GM19468 (cell line): ENCODE data around the gene NUFIP2.
"Not testable (repeated sequence)": the region's sequence is repeated elsewhere in the genome, so short reads cannot be mapped to it uniquely, and the experiment has no call there.

Source experiments
- ATAC-seq: cut with Tn5 transposase; IDR thresholded peaks from one replicate; pipeline ENCODE4 v1.9.1; 2021; ENCODE audit warnings: mild to moderate bottlenecking, moderate library complexity, moderate number of reproducible peaks; ENCODE audit not compliant: unreplicated experiment; ENCODE audit errors: extremely low read depth

Gene NUFIP2

DNA sequence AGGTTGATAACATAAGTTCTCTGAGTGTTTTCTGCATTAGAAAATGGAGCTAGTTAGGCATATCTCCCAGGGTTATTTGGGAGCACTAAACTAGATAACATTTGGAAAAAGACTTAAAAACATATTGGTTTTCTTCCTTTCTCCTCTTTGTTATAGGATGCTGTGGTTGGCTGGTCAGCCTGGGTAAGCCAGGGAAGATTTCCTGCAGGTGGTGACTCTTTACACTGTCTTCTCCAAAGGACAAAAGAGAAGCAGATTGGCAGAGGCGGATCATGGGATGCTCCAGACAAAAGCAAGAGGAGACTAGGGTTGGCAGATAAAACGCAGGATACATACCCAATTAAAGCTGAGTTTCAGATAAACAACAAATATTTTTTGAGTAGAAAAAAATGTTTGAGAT is 53.5 kb downstream of the NUFIP2 start:
- ATAC-seq, result no peak

DNA sequence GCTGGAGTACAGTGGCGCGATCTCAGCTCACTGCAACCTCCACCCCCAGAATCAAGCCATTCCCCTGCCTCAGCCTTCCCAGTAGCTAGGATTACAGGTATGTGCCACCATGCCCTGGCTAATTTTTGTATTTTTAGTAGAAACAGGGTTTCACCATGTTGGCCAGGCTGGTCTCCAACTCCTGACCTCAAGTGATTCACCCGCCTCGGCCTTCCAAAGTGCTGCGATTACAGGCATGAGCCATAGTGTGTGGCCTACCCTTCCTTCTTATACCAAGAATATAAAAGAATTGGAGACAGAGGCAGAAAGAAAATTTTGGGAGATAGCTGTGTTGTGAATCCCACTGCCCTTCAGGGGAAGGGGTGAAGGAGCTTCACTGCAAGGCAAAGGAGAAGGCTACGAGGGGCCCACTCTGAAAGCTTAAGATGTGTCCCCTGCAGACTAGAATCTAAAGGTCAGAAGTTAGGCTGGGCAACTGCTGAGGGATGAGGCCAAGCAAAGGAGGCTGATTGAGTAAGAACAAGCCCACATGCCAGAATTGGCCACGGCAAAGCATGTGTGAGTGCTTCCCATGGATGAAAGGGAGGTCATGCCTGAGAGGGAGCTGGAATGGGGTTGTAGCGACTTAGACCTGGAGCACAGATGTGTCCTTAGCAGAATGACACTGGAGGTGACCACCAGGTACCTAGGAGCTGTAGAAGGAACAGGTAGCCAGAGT is 55.7 kb downstream of the NUFIP2 start:
- ATAC-seq, result no peak

DNA sequence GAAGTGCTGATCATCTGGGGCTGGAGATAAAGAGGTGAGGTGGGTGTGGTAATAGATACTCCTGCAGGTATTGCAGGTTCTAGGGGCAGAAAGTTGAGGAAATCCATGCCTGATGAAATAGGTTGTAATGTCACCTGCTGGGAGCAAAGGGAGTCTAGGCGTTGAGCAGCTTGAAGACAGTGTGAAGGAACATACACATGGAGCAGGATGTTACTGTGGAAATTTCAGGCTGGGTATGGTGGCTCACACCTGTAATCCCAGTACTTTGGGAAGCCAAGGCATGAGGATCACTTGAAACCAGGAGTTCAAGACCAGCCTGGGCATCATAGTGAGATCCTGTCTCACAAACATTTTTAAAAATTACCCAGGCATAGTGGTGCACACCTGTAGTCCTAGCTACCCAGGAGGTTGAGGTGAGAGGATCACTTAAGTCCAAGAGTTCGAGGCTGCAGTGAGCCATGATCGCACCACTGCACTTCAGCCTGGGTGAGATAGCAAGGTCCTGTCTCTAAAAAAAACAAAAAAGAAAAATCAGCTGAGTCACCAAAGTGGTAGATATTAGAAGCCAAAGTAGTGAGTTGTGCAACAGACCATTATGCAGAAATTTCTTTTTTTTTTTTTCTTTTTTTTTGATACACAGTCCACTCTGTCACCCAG is 56.3 kb downstream of the NUFIP2 start:
- ATAC-seq, result no peak

DNA sequence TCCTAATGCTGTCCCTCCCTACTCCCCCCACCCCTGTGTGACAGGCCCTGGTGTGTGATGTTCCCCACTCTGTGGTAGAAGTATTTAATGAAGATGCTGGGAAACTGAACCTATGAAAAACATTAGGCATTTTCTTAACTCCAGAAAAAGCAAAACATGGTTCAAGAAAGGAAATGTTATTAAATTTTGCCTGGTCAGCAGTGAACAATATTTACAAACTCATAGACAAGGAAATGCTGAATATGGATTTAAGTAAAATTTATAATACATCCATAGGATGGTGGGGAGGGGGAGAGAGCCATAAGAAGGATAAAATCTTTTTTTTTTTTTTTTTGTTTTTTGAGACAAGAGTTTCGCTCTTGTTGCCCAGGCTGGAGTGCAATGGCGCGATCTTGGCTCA is 58.0 kb downstream of the NUFIP2 start:
- ATAC-seq, result no peak

DNA sequence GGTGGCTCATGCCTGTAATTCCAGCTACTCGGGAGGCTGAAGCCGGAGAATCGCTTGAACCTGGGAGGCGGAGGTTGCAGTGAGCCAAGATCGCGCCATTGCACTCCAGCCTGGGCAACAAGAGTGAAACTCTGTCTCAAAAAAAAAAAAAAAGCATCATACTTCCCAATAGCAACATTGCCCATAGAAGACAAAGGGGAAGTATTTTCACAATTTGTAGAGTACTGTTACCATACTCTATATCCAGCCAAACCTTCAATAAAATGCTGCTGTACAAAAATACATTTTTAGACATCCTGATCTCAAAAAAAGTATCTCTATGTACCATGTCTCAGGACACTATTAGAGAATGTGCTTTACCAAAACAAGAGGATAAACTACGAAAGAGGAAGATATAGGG is 59.0 kb downstream of the NUFIP2 start:
- ATAC-seq, result not testable (repeated sequence)

DNA sequence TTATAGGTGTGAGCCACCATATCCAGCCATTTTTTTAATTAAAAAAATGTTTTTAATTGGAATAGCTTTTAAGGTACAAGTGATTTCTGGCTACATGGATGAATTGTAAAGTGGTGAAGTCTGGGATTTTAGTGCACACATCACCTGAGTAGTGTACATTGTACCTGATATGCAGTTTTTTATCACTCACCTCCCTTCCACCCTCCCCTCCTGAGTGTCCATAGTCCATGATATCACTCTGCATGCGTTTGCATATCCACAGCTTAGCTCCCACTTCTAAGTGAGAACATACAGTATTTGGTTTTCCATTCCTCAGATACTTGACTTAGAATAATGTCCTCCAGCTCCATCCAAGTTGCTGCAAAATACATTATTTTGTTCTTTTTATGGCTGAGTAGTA is 60.6 kb downstream of the NUFIP2 start:
- no peak for ATAC-seq

DNA sequence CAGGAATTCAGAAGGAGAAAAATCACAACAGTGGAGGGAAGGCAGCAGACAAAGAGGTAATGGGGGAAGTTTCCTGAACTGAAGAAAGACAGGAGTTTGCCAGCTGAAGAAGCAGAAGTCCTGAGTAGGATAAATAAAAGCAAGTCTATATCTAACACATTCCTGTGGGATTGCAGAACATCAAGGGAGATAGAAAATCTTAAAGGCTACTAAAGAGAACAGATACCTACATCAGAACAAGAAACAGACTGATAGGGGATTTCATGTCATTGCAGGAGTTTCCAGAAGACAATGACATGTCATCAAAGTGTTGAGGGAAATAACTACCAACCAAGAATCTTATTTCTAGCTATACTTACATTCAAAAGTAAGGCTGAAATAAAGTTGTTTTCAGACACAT is 68.6 kb downstream of the NUFIP2 start:
- no peak for ATAC-seq

DNA sequence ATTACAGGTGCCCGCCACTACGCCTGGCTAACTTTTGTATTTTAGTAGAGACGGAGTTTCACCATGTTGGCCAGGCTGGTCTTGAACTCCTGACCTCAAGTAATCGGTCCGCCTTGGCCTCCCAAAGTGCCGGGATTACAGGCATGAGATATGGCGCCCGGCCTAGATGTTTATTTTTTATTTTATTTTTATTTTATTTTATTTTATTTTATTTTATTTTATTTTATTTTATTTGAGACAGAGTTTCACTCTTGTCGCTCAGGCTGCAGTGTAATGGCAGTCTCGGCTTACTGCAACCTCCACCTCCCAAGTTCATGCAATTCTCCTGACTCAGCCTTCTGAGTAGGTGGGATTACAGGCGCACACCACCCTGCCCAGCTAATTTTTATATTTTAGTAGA is 72.6 kb downstream of the NUFIP2 start:
- not testable (repeated sequence) for ATAC-seq

DNA sequence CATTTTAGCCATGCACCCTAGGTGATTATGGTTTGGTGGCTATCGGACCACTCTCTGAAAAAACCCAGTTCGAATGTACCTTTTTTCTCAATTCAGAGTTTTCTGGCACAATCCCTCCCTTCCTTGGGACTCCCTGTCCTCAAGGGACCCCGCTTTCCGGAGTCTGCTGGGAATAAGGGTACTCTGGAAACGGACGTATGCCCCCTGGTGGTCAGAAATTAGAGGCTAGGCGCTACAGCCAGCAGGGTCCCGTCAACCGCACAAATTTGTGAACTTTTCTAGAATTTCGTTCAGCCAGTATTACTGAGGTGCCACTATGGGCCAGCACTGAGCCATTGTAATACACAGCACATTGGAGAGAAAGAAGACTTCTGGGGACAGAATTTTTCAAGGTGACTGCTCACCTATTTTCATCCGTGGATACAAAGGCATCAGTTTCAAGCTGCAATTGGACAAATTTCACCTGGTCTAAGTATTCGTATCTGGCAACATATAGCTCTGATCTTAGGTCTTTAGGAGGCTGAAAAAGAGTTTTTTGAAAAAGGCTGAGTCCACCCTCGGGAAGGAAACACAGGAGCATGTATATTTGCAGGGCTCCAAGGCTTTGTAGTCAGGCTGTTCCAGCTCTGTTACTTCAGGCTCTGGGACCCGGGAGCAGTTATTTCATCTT is 74.4 kb downstream of the NUFIP2 start:
- ATAC-seq, result no peak

DNA sequence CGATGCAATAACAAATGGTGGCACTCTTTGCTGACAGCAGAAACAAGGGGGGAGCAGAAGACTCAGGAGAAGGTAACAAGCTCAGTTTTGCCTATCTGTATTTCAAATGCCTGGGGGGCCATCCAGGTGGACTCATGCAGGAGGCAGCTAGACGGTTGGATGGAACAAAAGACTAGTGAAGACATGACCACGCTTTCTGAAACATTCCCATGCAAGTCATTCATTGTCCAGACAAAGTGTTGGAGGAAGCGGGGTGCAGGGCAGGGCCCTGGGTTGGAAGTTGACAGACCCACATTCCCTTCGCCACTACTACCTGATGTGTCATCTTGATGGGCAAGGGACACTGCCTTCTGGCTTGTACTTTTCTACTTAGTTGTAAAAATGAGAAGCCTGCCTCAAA is 77.1 kb downstream of the NUFIP2 start:
- ATAC-seq, result no peak

DNA sequence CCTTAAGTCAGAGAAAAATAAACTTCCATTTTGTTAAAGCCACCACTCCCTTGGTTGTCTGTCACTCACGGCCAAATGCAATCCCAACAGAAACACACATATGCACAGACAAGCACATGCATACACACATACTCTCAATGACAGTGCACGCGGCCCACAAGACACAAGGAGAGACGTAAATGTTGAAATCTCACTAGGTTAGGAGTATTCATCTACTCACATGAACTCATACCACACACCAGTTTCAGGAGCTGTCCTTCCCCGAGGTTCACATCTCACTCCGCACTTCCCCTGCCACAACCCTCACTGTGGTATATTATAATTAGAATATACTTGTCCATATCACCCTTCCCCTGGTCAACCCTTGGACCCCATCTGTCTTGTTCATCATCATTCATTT is 77.8 kb downstream of the NUFIP2 start:
- ATAC-seq, result no peak

DNA sequence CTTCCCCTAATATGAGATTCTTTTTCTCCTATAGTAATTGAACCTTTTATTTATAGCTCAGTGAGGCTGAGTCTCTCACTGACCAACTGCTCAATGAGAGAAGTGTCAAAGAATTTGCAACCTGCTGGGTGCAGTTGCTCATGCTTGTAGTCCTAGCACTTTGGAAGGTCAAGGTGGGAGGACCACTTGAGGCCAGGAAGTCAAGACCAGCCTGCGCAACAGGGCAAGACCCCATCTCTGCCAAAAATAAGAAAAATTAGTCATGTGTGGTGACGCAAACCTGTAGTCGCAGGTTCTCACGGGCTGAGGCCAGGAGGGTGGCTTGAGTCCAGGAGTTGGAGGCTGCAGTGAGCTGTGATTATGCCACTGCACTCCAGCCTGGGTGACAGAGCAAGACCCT is 78.2 kb downstream of the NUFIP2 start:
- ATAC-seq, result no peak

DNA sequence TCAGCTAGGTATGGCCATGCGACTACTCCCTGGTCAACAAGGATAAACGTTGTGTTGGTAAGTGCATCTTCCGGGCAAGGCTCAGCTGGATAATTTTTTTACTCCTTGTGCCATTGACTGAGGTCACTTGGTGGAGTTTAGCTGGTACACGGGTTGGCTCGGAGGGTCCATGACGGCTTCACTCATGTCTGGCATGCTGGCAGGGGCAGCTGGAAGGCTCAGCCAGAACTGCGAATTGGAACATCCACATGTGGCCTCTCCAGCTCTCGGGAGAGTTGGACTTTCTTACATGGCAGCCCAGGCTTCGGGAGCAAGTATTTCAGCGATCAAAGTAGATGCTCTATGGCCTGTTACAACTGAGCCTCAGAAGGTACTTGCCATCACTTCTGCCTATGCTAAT is 78.8 kb downstream of the NUFIP2 start:
- no peak for ATAC-seq

DNA sequence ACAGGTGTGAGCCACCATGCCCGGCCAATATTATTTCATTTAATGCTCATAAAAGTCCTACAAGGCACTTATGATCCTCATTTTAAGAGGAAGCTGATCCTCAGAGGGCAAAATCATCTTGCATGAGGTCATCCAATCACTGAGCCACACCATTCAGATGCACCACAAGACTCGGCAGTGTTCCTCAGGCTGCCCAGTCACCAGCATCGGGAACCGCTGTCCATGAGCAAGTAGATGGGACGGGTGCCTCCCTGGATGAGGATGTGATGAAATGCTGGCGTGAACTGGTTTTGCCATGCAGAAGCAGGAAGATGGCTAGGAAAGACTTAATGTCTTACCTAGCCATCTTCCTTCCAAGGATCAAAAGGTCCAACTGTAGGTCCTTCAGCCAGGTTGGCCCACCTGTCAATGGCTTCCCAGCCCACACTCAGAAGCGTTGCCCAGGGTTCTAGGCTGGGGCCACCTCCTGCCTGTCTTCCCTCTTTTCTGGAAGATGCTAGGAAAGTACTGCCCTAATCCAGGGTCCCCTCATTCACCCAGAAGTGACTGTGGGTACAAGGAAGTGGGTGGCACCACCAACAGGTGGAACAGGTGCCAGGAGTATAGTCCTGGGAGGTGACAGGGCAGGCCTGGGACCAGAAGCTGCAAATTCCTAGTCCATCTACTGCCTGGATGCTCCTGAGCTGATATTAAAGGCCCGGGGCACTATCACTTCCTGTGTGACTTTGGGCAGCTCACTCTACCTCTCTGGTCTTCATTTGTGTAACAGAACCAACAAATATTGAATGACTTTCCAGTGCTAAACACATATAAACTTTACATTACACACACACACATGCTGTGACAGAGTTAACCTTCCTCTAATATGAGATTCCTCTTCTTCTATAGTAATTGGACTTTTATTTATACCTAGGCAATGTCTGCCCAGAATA is 79.5 kb downstream of the NUFIP2 start:
- ATAC-seq, result no peak

DNA sequence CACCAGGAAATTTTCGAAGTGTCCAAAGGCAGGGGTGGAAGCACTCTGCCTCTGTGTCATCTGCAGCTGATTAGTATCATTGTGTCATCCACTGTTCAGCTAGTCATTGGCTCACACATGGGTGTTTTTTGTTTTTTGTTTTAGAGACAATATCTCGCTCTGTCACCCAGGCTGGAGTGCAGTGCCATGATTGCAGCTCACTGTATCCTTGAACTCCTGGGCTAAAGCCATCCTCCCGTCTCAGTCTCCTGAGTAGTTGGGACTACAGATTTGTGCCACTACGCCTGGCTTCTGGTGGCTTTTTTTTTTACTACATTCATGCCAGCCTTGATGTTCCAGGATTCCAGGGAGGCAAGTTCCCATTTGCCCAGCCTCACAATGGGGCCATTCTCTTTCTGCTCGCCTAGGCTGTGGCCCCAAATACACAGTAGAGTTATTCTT is 81.2 kb downstream of the NUFIP2 start:
- ATAC-seq, result no peak

DNA sequence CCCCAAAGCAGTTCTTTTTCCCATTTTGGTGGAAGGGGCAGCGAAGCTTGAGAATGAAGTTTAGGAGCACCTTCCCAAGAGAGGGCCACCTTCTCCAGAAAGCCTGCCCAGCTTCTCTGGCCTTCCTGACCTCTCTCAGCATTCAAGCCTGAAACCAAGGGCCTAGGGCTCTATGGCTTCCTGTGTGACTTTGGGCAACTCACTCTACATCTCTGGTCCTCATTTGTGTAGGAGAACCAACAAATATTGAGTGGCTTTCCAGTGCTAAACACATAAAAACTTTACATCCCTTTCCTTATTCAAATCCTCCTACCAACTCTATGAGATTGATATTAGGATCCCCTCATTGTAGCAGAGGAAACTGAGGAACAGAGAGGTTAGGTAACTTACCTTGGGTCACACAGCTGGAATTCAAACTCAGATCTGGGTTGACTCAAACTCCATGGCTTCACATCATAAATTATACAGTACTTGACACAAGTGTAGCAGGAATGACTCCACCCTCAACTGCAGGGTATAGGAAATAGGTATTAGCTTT is 81.8 kb downstream of the NUFIP2 start:
- no peak for ATAC-seq

DNA sequence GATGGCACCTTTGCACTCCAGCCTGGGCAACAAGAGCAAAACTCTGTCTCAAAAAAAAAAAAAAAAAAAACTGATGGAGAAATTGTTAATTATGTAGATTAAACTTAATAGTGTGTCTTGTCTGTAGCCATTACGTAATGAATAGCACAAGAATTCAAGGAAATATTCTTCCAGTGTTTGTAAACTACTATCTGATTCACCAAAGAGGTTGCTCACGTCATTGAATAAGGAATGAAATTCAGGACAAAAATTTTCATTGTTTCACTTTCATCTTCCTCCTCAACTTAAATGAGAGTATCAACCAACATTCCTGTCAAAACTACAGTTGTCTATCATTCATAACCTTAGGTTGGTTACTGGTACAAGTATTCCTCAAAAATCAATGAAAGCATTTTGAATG is 83.1 kb downstream of the NUFIP2 start:
- ATAC-seq, result no peak

DNA sequence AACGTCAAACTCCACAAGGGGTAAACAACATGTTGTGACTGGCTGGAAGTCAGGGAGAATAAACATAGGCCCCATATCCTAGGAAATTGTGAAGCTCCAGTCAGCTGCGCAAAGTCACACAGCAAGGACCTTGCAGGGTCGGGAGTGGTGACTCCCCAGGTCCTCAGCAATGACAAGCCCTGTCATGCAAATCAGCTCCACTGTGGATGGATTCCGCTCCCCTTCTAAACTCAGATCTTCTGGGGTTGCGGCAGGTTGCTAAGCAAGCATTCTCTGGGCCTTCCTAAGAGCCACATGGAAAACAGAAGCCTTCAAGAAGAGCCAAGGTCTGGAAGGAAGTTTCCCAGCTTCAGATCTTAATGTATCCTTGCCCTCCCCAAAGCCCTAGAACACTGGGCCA is 84.9 kb downstream of the NUFIP2 start:
- ATAC-seq, result no peak

DNA sequence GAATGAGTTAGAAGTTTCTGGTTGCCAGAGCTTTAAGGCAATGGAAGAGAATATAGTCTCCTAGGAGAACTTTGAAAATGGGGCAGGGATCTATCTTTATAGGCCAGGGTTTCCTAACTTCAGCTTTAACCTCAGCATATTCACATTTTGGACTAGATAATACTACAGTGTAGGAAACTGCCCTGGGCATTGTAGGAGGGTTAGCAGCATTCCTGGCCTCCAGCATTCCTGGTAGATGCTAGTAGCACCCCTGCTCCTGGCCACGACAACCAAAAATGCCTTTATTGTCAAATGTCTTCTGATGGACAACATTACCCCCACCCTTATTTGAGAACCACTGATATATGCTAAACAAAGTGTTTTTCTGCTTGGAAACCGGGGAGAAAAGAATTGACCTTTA is 86.0 kb downstream of the NUFIP2 start:
- no peak for ATAC-seq
